Tibial nerve (tissue), 3 donors: ENCODE results near the gene MBD3.

Experiments
- POLR2A ChIP-seq, 2 donors: fragments of 450-650 bp; IDR thresholded peaks; one replicate each; pipeline ENCODE4 v1.6.1; 2017; ENCODE audit warnings: antibody characterized with exemption in 2 of 2, mild to moderate bottlenecking in 2 of 2, moderate library complexity in 2 of 2
- TF ChIP-seq, protein P1 (sequence below), 5 experiments: fragments of 200-600 bp in 3 of 5; fragments of 450-650 bp in 2 of 5; sonication (generic) in 3 of 5; IDR thresholded peaks; one replicate each; pipeline ENCODE4 v1.5.1; 2016 to 2019; ENCODE audit warnings: antibody characterized with exemption in 5 of 5, mild to moderate bottlenecking in 3 of 5, moderate library complexity in 2 of 5

DNA sequence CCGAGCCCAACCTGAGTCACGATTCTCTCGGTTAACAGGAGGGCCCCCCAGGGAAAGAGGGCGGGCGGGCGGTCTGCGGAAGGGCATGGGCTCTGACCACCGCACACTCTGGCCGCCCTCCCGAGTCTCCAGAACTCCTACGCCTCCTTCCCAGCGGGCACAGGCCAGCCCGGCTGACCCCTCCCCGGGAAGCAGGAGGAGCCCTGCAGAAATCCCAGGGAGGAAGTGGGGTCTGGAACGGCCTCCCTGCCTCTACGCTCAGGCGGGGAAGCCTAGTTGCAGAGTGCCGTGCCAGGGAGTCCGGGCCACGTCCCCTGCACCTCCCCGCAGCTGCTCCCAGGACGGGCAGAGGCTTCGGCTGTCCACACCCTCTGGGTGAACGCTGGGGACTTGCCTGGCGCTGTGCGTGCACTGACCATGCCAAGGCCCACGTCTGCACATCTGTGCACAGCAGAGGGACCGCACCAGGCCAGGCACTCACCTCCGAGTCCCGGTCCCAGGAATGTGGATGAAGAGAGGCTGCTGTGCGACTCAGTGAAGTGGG lies 39.0 kb upstream of the MBD3 start:
- TF ChIP-seq, protein P1, sequence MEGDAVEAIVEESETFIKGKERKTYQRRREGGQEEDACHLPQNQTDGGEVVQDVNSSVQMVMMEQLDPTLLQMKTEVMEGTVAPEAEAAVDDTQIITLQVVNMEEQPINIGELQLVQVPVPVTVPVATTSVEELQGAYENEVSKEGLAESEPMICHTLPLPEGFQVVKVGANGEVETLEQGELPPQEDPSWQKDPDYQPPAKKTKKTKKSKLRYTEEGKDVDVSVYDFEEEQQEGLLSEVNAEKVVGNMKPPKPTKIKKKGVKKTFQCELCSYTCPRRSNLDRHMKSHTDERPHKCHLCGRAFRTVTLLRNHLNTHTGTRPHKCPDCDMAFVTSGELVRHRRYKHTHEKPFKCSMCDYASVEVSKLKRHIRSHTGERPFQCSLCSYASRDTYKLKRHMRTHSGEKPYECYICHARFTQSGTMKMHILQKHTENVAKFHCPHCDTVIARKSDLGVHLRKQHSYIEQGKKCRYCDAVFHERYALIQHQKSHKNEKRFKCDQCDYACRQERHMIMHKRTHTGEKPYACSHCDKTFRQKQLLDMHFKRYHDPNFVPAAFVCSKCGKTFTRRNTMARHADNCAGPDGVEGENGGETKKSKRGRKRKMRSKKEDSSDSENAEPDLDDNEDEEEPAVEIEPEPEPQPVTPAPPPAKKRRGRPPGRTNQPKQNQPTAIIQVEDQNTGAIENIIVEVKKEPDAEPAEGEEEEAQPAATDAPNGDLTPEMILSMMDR (IDR thresholded peaks at IDR 0.05), result no peak
- TF ChIP-seq POLR2A (IDR thresholded peaks at IDR 0.05), result no peak
